NCI-H146 treated with DMSO at 0.1 percent for 48 hours (cell line): Measurements from ENCODE around the gene HRH1.
"Not testable (repeated sequence)": the region's sequence is repeated elsewhere in the genome, so short reads cannot be mapped to it uniquely, and the experiment has no call there.

Source experiments
- DNase-seq: peaks from one replicate; lab custom pipeline; 2025; ENCODE audit not compliant: unreplicated experiment; lab: John Stamatoyannopoulos, UW

Gene HRH1, protein sequence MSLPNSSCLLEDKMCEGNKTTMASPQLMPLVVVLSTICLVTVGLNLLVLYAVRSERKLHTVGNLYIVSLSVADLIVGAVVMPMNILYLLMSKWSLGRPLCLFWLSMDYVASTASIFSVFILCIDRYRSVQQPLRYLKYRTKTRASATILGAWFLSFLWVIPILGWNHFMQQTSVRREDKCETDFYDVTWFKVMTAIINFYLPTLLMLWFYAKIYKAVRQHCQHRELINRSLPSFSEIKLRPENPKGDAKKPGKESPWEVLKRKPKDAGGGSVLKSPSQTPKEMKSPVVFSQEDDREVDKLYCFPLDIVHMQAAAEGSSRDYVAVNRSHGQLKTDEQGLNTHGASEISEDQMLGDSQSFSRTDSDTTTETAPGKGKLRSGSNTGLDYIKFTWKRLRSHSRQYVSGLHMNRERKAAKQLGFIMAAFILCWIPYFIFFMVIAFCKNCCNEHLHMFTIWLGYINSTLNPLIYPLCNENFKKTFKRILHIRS

GRCh38 chr3:11154036-11154952 lies at the start of gene HRH1:
TSS of gene HRH1 (plus strand) at chr3:11154493. CDS start at chr3:11259038, 104,545 bp downstream.
- no peak for DNase-seq

DNA sequence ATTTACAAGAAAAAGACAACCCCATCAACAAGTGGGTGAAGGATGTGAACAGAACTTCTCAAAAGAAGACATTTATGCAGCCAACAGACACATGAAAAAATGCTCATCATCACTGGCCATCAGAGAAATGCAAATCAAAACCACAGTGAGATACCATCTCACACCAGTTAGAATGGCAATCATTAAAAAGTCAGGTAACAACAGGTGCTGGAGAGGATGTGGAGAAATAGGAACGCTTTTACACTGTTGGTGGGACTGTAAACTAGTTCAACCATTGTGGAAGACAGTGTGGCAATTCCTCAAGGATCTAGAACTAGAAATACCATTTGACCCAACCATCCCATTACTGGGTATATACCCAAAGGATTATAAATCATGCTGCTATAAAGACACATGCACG lies 41.0 kb upstream of the HRH1 start:
- not testable (repeated sequence) for DNase-seq

DNA sequence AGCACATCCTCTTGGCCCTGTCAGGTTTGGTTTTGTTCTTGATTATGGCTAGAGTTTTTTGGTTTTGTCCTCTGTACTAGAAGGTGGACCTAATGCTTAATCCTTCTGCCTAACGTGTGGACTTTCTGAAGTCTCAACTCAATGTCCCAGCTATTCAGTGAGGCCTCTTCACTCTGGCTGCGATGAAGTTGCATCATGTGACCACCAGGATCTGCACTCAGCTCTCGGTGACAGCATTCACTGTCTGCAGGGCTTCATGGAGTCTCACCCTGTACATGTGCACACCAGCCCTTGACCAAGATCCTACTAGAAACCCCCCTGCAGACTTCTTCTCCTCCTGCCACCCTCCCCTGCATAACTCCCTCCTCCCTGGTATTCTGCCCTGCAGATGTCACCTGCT lies 38.7 kb upstream of the HRH1 start:
- no peak for DNase-seq

- DNase-seq, result no peak
Measured at GRCh38 chr3:11116336-11117059, 37.8 kb upstream of the HRH1 start.

DNA sequence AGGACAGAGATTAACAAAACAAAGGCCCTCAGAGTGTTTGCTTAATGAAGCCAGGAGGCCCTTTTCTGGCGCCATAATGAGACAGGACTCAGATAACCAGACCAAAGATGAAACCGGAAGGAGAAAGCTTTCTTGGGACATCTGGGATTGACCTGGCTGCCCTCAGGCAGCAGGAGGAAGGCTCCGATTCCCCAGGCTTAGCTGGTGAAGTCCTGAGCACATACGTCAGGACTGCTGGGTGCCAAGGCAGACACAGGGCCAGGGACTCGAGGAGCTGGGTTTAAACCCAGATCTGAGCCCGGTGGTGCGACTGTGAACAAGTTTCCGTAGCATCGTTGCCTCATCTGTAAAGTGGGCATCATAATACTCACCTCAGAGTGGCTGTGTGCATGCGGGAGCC lies 36.7 kb upstream of the HRH1 start:
- no peak for DNase-seq

DNA sequence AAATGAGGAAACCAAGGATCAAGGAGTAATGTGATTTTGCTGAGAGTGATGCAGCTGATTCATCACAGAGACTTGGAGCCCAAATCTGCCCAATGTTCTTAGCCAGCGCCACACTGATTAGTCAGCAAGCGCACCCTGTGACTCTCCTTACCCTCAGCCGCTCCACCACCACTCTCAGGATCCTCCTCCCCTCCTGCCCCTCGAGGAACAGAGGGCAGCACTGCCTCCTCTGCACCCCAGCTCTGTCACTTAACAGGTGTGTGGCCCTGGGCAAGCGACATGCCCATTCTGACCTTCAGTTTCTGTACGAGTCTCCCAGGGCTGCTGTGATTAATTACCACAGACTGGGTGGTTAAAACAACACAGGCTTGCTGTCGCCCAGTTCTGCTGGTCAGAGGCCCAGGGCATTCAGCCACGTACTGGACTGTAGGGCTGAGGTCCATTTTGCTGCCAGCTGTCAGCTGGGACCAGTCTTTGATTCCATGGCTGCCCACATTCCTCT lies 36.1 kb upstream of the HRH1 start:
- no peak for DNase-seq

GRCh38 chr3:11120091-11120805 lies 34.0 kb upstream of the HRH1 start:
- DNase-seq, result no peak

DNA sequence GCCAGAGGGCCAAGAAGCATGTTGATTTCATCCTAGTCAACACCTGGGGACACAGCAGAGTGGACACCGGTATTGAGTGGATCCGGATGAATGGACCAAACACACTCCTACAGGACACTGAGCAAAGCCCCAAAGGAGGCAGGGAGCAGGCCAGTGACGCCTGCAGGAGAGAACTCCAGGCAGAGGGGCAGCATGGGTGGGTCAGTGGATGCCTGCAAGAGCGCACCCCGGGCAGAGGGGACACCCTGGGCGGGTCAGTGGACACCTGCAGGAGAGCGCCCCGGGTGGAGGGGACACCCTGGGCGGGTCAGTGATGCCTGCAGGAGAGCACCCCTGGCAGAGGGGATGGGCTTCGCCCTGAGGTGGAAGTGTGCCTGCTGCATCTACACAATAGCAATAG lies 27.6 kb upstream of the HRH1 start:
- DNase-seq, result no peak

GRCh38 chr3:11128682-11129632 lies 25.3 kb upstream of the HRH1 start:
- DNase-seq, result no peak

DNA sequence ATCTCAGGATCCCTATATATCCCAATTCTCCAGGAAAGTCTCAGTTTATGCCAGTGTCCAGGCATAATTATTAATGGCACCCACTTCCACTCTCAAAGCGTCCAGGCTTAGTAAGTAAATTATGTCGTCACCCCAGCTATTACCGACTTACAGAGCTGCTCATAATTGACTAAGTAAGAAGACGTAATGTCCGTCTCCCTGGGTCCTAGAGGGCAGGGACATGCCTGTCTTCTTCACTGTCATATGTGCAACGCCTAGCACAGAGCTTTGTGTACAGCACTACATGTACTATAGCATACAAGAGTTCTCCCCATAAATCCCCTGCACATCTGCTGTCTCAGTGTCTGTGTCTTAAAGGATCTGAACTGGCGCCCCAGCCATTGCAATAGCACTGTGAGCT lies 23.9 kb upstream of the HRH1 start:
- DNase-seq, result no peak

DNA sequence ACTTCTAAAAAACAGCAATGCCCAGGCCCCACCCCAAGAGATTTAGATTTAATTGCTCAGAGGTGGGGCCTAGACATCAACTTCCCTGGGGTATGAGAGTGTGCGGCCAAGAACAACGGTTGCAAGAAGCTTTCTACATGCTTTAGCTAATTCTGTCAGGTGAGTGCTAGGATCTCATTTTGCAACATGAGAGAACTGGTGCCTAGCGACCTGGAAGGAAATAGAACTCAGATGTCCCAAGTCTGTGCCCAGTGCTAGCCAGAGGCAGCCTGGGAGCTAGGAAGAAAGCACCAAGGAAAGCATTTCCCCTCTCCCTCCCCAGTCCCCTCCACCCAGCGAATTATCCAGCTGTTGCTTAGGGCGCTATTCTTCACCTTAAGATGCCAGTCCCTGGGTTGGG lies 22.9 kb upstream of the HRH1 start:
- DNase-seq, result no peak

DNA sequence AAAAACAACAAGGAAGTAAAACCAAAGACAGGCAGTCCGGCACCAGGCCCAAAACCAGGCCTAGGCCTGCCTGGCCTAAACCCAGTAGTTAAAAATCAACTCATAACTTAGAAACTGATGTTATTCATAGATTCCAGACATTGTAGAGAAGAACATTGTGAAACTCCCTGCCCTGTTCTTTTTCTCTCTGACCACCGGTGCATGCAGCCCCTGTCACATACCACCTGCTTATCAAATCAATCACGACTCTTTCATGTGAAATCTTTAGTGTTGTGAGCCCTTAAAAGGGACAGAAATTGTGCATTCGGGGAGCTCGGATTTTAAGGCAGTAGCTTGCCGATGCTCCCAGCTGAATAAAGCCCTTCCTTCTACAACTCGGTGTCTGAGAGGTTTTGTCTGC lies 22.4 kb upstream of the HRH1 start:
- not testable (repeated sequence) for DNase-seq

- no peak for DNase-seq
Measured at GRCh38 chr3:11132861-11133260, 21.4 kb upstream of the HRH1 start.

DNA sequence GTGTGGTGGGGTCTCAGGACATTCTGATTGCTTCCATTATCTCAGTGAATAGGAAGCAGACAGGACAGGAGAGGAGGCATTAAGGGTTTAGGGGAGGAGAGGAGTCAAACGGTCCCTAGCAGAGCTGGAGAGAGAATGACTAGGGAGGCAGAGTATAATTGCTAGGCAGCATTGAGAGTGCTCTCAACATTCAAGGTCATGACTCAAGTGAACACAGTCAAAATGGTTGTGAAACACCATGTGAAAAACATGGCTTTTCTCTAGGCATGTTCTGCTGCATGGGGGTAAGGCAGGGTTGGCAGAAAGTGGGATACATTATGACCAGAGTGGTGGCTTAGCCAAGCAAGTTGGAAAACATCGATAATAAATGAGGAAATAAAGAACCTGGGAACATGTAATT lies 19.5 kb upstream of the HRH1 start:
- DNase-seq, result no peak

DNA sequence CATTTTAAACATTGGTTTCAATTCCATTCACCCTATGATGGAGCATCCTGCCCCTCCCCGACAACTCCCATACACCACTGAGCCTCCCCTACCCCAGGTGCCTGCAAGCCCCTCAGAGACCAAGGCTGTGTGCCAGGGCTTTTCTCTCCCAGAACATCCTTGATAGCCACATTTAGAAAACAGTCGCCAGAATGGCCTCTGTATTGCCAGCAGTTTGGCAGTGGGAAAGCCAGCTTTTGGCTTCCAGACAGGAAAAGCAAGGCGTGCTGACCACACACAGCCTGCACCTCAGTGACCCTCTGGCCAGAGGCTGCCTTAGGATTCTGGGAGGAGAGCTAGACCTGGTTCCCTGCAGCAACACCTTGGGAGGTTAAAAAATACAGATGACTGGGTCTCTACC lies 18.2 kb upstream of the HRH1 start:
- DNase-seq, result no peak

GRCh38 chr3:11136830-11137626 lies 17.3 kb upstream of the HRH1 start:
- DNase-seq, result no peak

DNA sequence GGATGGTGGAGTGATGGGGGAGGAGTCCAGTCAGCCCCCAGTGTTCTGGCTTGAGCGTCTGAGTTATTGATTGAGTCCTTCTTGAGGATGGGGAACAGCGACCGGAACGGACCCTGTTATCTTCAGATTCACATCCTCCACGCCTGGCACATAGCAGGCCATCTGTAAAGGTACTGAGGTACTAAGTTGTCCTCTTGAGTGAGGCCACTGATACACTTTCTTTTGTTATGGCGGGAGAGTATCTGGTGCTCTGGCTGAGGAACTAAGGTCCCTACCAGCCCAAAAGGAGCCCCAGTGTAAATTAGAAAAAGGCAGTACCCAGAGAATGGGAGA lies 16.7 kb upstream of the HRH1 start:
- no peak for DNase-seq

DNA sequence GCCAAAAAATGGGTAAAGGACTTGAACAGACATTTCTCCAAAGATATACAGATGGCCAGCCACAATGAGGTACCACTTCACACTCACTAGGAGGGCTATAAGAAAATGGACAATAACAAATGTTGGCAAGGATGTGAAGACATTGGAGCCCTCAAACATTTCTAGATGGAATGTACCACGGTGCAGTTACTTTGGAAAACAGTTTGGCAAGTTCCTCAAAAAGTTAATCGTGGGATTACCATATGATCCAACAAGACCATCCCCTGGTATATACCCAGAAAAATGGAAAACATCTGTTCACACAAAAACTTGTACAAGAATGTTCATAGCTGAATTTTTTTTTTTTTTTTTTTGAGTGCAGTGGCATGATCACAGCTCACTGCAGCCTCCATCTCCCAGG lies 15.9 kb upstream of the HRH1 start:
- DNase-seq, result no peak
